Astrocyte (in vitro differentiated cells and primary cell): Measurements from ENCODE around the gene ADCY2.

Experiments
- EZH2 ChIP-seq: IDR thresholded peaks from 2 replicates; pipeline ENCODE4 v1.6.1; 2012; ENCODE audit warnings: mild to moderate bottlenecking, low read length, inconsistent platforms; ENCODE audit not compliant: insufficient read depth
- TF ChIP-seq, protein P1 (sequence below): IDR thresholded peaks from 2 replicates; pipeline ENCODE4 v1.5.1; 2011; ENCODE audit warnings: low read depth, mild to moderate bottlenecking, inconsistent platforms, low read length, moderate library complexity; ENCODE audit not compliant: insufficient read depth

DNA sequence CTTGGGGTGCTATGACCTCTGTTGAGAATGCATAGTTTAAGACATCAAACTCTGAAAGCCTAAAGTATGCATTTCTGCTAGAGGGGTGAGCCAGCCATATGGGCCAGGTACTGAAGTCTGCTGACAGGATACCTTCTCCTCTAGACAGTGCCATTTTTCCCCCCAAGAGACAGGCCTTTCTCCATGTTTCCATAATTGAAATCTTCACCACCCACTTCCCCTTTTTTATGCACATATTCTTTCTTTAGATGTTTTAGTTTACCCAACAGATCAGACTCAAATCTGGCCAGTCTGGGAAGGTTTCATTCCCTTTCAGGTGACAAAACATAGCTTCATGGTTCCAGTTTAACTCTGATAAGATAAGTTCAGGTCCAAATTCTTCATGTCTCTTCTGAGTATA, 212.8 kb downstream of the ADCY2 start:
- TF ChIP-seq, protein P1, sequence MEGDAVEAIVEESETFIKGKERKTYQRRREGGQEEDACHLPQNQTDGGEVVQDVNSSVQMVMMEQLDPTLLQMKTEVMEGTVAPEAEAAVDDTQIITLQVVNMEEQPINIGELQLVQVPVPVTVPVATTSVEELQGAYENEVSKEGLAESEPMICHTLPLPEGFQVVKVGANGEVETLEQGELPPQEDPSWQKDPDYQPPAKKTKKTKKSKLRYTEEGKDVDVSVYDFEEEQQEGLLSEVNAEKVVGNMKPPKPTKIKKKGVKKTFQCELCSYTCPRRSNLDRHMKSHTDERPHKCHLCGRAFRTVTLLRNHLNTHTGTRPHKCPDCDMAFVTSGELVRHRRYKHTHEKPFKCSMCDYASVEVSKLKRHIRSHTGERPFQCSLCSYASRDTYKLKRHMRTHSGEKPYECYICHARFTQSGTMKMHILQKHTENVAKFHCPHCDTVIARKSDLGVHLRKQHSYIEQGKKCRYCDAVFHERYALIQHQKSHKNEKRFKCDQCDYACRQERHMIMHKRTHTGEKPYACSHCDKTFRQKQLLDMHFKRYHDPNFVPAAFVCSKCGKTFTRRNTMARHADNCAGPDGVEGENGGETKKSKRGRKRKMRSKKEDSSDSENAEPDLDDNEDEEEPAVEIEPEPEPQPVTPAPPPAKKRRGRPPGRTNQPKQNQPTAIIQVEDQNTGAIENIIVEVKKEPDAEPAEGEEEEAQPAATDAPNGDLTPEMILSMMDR = no peak
- no peak for TF ChIP-seq EZH2
